Stimulated activated CD8-positive, alpha-beta memory T cell treated with anti-CD3 and anti-CD28 coated beads, Interleukin-7, amount 100 ng/mL, for 24 hours (primary cell): ENCODE measurements around the gene SDCCAG8.

Source experiments
- DNase-seq: peaks from one replicate; pipeline ENCODE4 v3.0.0-alpha.2; 2020; ENCODE audit warnings: low read depth

The SDCCAG8 gene

DNA sequence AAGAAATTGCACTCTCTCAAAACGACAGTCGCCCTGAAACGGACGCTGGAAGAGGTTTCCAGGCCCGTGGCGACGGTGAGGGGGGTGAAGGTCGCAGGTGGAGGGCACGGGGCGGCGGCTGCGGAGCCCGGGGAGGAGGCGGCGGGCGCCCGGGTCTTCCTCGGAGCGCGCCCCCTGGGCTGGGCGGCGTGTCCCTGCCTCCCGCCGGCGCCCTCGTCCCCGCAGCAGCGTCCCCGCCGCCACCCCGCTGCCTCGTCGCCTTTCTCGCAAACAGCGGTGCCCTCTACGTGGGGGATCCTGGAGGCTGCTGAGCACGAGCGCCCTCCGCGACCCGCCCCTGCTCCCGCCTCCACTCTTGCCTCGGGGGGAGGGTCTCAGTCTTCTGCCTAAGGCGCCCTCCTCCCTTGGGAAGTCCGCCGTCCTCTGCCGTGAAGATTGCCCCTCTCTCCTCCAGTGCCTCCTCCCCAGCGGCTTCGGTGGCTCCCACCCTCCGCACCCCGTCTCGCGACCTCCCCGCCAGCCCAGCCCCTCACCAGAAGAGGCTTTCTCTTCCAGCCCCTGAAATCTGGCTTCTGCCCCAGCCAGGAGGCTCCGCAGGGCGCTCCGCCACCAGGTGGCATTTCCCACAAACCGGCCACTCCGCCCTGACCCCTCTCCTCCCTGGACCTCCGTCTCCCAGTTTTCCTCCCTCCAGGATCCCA, 227.4 kb downstream of the SDCCAG8 start:
- no peak for DNase-seq

- DNase-seq, result no peak
Measured at GRCh38 chr1:243483952-243484351, 228.1 kb downstream of the SDCCAG8 start.

GRCh38 chr1:243487036-243487648, 231.3 kb downstream of the SDCCAG8 start:
- no peak for DNase-seq

GRCh38 chr1:243487649-243488227, 231.9 kb downstream of the SDCCAG8 start:
- DNase-seq, result no peak

GRCh38 chr1:243488459-243489157, 232.8 kb downstream of the SDCCAG8 start:
- no peak for DNase-seq

DNA sequence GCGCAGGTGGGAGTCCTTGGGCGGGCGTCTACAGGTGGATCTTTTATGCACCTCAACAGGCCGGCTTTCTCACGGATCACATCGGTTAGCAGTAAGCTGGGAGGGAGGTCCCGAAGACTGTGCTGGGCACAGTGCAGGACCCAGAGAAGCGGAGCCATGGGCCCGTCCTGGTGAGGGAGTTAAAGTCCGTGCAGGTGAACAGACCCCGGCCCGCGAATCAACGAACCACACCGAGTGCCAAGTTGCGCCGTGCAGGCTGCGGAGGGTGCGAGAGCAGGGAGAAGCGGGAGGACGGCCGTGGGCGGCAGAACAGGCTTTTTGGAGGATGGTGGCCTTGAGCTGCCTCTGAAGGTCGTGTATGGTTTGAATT, 233.3 kb downstream of the SDCCAG8 start:
- no peak for DNase-seq

- no peak for DNase-seq
Measured at GRCh38 chr1:243489681-243490546, 234.1 kb downstream of the SDCCAG8 start.

- DNase-seq, result no peak
Measured at GRCh38 chr1:243490748-243491686, 235.2 kb downstream of the SDCCAG8 start.

DNA sequence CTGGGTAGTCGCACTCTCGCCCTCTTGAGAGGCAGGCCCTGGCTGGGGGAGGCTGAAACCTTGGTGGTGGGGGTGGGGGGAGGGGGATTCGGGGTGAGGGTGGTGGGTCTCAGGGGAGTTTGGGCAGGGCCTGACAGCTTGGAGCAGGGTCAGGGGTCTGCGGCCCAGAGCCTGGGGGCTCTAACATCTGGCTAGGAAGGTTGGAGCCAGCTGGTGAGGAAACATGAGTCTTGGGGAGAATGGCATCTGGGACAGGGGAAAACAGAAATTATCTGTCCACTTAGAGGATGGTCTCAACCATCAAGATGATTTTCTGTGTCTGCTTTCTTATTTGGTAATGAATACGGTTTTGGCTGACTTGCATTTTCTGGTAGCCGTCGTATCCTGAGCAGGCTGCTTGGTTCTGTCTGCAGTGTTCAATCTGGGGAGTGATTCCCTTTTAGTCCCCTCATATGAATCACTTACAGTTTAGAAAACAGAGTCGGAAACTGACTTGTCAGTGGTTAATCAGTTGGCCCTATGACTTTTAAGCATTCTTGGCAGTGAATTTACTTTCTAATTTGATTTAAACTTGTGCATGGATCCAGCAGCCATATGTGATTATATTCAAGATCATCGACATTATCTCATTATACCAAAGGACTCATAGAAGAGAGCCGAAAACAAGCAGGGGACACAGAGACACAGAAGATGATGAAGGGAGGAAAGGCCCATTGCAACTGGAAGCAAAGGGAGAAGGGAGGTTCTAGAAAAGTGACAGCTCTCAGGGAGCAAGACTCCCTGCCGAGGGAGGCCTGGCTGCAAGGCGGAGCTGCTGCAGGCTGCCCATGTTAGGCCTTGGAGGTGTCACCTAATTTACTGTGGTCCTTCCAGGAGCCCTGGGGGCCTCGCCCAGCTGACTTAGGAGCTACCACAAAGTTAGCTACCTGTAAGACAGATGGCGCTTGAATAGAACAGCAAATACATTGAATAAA, 237.6 kb downstream of the SDCCAG8 start:
- no peak for DNase-seq

GRCh38 chr1:243494741-243495431, 239.0 kb downstream of the SDCCAG8 start:
- DNase-seq, result no peak

DNA sequence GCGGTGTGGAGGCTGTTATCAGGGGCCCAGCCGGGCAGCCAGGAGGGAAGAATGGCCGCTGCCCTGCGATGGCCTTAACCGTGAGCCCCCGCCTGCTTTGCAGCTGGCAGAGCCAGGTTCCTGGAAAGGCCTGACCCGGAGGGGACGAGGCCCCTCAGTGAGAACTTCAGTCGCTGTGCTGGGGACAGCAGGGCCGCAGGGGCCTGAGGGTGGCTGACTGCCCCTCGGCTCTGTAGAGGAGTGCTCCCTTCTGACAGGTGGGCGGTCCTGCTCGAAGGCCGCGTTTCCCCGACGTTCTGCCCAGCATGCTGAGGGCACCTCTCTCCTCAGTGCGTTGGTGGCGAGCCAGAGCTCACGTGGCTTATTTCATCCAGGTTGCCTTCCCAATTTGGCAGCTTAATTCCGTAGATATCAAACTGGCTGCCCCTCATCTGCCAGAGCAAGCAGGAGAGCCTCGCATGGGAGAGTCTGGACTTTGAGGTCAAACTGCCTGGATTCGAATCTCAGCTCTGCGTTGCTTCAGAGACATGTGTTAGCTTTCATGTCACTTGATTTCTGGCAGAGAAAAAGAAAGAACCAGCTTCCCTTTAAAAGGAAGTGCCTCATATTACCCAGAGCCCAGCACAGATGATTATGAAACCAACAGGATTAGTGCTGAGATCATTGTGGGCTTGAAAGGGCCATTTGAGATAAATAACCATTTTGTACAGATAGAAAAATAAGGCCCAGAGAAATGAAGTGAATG, 239.8 kb downstream of the SDCCAG8 start:
- no peak for DNase-seq

DNA sequence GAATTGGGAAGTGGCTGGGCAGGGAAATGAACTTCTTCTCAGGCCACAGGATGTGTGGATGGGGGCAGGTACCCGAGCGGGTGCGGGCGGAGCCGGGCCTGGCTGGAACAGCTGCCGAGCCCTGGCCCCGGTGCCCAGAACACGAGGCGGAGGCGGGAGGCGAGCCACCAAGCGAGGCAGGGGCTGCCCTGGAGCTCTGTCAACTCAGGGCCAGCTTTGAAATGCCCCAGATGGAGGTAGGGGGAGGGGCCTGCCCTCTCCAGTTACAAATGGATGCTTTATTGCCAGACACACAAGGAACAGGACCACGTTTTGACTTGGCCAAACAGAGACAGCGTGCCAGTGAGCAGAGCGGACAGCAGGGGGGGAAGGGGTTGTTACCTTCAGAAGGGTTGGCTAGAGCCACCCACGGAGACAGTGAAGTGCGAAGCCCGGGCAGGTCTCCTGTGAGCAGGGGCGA, 240.4 kb downstream of the SDCCAG8 start:
- no peak for DNase-seq

DNA sequence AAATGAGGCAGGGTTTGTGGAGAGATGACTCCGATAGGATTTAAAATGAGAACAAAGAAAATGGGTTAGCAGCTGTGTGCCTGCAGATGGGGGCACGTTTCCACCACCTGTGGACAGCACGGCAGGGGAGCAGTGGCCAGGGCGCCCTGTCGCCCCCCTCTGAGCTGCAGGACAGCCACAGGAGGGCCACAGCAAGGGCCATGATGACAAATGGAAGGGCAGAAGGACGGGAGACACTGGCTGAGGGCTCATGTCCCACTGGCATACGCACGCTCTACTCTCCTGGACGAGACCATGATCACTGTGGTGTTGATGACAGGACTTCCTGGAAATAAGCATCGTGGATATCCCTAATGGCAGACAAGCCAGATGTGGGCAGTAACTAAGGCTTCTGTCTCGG, 241.0 kb downstream of the SDCCAG8 start:
- no peak for DNase-seq

DNA sequence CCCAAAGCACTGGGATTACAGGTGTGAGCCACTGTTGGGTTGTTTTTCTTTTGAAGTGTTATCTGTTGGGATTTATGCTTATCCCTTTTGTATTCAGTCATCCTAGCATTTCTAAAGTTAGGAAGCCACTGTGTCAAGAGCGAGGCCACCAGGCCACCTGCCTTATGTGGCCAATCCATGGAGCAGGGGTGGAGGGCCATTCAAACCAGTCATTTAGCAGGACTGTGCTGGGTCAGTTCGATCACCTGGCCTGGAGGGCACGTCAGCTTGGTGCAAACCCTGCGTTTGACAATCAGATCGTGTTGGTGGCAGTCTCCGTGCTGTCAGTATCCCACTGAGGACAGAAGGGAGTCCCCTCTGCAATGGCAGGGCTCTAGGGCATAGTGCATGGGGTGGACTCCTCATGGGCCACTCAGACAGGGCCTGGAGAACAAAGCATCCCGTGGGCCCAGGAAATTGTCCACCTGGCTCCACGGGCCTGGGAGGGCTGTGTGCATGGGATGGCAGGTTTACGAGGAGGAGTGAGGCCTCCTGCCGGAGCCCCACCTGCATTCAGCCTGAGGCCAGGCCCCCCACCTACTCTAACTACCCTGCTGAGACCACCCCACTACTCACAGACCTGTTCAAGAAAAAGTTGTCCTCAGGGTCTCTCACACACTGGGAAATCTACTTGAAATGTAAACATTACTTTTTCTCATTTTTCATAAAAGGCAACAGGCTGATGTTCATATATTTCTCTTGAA, 242.3 kb downstream of the SDCCAG8 start:
- DNase-seq, result no peak

- no peak for DNase-seq
Measured at GRCh38 chr1:243499248-243499647, 243.4 kb downstream of the SDCCAG8 start.

GRCh38 chr1:243499711-243500110, 243.9 kb downstream of the SDCCAG8 start:
- DNase-seq, result no peak

DNA sequence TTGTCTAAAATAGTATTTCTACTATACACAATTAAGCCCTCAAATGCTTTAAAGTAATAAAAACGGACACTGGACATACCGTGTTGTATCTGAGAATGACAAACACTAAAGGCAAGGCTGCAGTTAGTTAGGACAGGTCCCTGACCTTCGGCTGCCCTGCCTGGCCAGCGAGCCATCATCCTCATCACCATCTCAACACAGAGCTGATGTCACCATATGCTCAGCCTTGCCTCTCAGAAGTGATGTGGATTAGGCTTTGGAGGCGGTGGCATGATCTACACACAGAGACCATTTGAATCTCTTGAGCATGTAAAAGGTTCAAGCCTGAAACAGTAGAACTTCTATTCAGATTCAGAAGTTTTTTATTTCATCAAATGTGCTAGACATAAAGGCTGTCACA, 244.7 kb downstream of the SDCCAG8 start:
- DNase-seq, result no peak

GRCh38 chr1:243501002-243501401, 245.2 kb downstream of the SDCCAG8 start:
- DNase-seq, result no peak
